Measurements from ENCODE around the gene PROKR1.
"Not testable (repeated sequence)": the region's sequence is repeated elsewhere in the genome, so short reads cannot be mapped to it uniquely, and the experiment has no call there.

DNA sequence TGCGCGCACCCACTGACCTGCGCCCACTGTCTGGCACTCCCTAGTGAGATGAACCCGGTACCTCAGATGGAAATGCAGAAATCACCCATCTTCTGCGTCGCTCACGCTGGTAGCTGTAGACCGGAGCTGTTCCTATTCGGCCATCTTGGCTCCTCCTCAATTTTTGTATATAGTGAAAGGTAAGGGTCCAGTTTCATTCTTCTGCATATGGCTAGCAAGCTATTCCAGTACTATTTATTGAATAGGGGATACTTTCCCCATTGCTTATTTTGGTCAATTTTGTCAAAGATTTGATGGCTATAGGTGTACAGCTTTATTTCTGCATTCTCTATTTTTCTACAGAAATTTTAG lies 36.5 kb downstream of the PROKR1 start:
- TF ChIP-seq, protein P1, sequence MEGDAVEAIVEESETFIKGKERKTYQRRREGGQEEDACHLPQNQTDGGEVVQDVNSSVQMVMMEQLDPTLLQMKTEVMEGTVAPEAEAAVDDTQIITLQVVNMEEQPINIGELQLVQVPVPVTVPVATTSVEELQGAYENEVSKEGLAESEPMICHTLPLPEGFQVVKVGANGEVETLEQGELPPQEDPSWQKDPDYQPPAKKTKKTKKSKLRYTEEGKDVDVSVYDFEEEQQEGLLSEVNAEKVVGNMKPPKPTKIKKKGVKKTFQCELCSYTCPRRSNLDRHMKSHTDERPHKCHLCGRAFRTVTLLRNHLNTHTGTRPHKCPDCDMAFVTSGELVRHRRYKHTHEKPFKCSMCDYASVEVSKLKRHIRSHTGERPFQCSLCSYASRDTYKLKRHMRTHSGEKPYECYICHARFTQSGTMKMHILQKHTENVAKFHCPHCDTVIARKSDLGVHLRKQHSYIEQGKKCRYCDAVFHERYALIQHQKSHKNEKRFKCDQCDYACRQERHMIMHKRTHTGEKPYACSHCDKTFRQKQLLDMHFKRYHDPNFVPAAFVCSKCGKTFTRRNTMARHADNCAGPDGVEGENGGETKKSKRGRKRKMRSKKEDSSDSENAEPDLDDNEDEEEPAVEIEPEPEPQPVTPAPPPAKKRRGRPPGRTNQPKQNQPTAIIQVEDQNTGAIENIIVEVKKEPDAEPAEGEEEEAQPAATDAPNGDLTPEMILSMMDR (IDR thresholded peaks at IDR 0.05), result not testable (repeated sequence)
- TF ChIP-seq EZH2 (IDR thresholded peaks at IDR 0.05; ENCODE audit: borderline replicate concordance, insufficient read depth, low read depth, low read length, poor library complexity, severe bottlenecking), result not testable (repeated sequence)

All from B cell (primary cell).